Measurements from ENCODE around the gene GPRC5A. TPM values are rescaled to one million over a fixed set of nuclear protein-coding genes. Genes with fewer than 3 reads are reported as not detected.

GPRC5A gene
- total RNA-seq, 3 donors from 2014 or later (not counting 1 experiment from before 2014, with no cell fraction given): 0.09 to 0.28 TPM; not detected in 1

GRCh38 chr12:12938541-12938940 lies 47.2 kb downstream of the GPRC5A start:
- DNase-seq: no peak
- WGBS (ENCODE audit: insufficient coverage): 89% methylated on average over 5 of the region's 5 CpGs
- H3K9me3 ChIP-seq (ENCODE audit: control insufficient read depth, insufficient read depth, low read length): no peaks in the 10 kb centered on the region
- H3K27me3 Mint-ChIP-seq (ENCODE audit: low read depth in 2 of 2): peaks cover 0 to 9% of the 10 kb centered on the region in 2 donors
- no peak for TF ChIP-seq CTCF (IDR thresholded peaks at IDR 0.05)
- no peak overlapping the region for H3K27ac Mint-ChIP-seq
- no peaks in the 10 kb centered on the region for H3K27me3 ChIP-seq (ENCODE audit: control insufficient read depth, insufficient read depth, low read length)
- H3K9me3 Mint-ChIP-seq: no peaks in the 10 kb centered on the region
- no peaks in the 10 kb centered on the region for H3K4me1 Mint-ChIP-seq
- intact Hi-C loops (cut with micrococcal nuclease): no loop called here
- H3K27ac ChIP-seq (ENCODE audit: low read length): no peak overlapping the region
- no peak overlapping the region for H3K4me3 Mint-ChIP-seq
- H3K4me3 ChIP-seq (ENCODE audit: low read length): no peak overlapping the region
- no peaks in the 10 kb centered on the region for H3K36me3 ChIP-seq (ENCODE audit: control insufficient read depth, insufficient read depth, low read length)
- H3K36me3 Mint-ChIP-seq: no peaks in the 10 kb centered on the region
- H3K4me1 ChIP-seq (ENCODE audit: control insufficient read depth, insufficient read depth, low read length): no peaks in the 10 kb centered on the region
- ATAC-seq: no peak

- whole genome bisulfite sequencing (ENCODE audit: insufficient coverage): 78% methylated on average over 1 of the region's 1 CpG
- Histone ChIP-seq H3K36me3 (ENCODE audit: control insufficient read depth, insufficient read depth, low read length) (no peaks in the 10 kb centered on the region), H3K4me1 (ENCODE audit: control insufficient read depth, insufficient read depth, low read length) (no peaks in the 10 kb centered on the region), H3K27ac (ENCODE audit: low read length) (no peak overlapping the region), H3K4me3 (ENCODE audit: low read length) (no peak overlapping the region), H3K9me3 (ENCODE audit: control insufficient read depth, insufficient read depth, low read length) (no peaks in the 10 kb centered on the region), H3K27me3 (ENCODE audit: control insufficient read depth, insufficient read depth, low read length) (no peaks in the 10 kb centered on the region)
- no peaks in the 10 kb centered on the region for H3K9me3 Mint-ChIP-seq
- DNase-seq (no peak), ATAC-seq (no peak)
- TF ChIP-seq CTCF (IDR thresholded peaks at IDR 0.05): no peak
- H3K36me3 Mint-ChIP-seq: no peaks in the 10 kb centered on the region
- intact Hi-C loops (cut with micrococcal nuclease): no loop called here
- no peak overlapping the region for H3K27ac Mint-ChIP-seq
- no peak overlapping the region for H3K4me3 Mint-ChIP-seq
- H3K27me3 Mint-ChIP-seq (ENCODE audit: low read depth in 2 of 2): peaks cover 0 to 6% of the 10 kb centered on the region in 2 donors
- no peaks in the 10 kb centered on the region for H3K4me1 Mint-ChIP-seq
These were observed 48.5 kb downstream of the GPRC5A start for GRCh38 chr12:12939888-12940287.

- intact Hi-C loops (cut with micrococcal nuclease): no loop called here
- no peaks in the 10 kb centered on the region for H3K9me3 Mint-ChIP-seq
- H3K27ac ChIP-seq (ENCODE audit: low read length): no peak overlapping the region
- H3K27ac Mint-ChIP-seq: no peak overlapping the region
- H3K4me3 ChIP-seq (ENCODE audit: low read length): no peak overlapping the region
- TF ChIP-seq CTCF (IDR thresholded peaks at IDR 0.05): no peak
- WGBS (ENCODE audit: insufficient coverage): 85% methylated on average over 8 of the region's 10 CpGs
- no peaks in the 10 kb centered on the region for H3K27me3 ChIP-seq (ENCODE audit: control insufficient read depth, insufficient read depth, low read length)
- peaks cover 4 to 7% of the 10 kb centered on the region in 2 donors for H3K27me3 Mint-ChIP-seq (ENCODE audit: low read depth in 2 of 2)
- ATAC-seq: no peak
- H3K36me3 ChIP-seq (ENCODE audit: control insufficient read depth, insufficient read depth, low read length): no peaks in the 10 kb centered on the region
- H3K4me1 Mint-ChIP-seq: no peaks in the 10 kb centered on the region
- no peaks in the 10 kb centered on the region for H3K9me3 ChIP-seq (ENCODE audit: control insufficient read depth, insufficient read depth, low read length)
- H3K4me3 Mint-ChIP-seq: no peak overlapping the region
- DNase-seq: no peak
- H3K4me1 ChIP-seq (ENCODE audit: control insufficient read depth, insufficient read depth, low read length): no peaks in the 10 kb centered on the region
- H3K36me3 Mint-ChIP-seq: no peaks in the 10 kb centered on the region
These were observed 50.3 kb downstream of the GPRC5A start for GRCh38 chr12:12941450-12942350.
